HPDE6-E6E7 (cell line): ENCODE results near the gene MROH2B.
"Not testable (repeated sequence)": the region's sequence is repeated elsewhere in the genome, so short reads cannot be mapped to it uniquely, and the experiment has no call there.

Experiments used
- DNase-seq: peaks from one replicate; pipeline ENCODE4 v3.0.0; 2011; ENCODE audit warnings: missing footprints; ENCODE audit errors: extremely low spot score

Gene MROH2B

GRCh38 chr5:41022600-41022999, 48.5 kb downstream of the MROH2B start:
- not testable (repeated sequence) for DNase-seq

DNA sequence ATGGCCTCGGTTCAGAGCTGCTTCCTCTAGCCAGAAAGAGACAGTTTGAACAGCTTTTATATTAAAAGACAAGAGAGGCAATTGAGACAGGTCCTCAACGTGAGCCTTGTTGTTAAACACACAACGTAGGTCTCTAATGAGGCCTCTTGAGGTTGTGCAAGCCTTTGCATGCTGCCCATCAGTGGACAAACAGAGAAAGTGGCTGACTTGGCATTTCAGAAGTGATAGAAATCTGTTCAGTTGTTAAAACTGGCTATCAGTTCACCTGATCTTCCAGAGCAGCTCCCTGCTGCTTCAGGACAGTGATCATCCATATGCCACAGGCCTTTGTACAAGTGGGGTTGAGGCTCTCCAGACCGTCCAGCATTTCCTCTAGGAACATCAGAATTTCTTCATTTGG, 58.8 kb downstream of the MROH2B start:
- no peak for DNase-seq

DNA sequence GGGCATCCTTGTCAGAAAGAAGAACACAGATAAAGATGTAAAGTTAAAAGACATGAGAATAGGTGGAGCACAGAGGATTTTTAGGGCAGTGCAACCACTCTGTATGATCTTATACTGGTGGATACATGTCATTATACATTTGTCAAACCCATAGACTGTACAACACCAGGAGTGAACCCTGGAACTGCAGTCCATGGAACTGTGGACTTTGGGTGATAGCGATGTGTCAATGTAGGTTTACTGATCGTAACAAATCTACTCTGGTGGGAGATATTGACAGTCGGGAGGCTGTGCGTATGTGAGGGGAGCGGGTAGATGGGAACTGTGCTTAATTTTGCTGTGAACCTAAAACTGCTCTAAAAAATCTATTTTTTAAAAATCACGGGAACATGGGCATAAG, 60.6 kb downstream of the MROH2B start:
- DNase-seq, result no peak

DNA sequence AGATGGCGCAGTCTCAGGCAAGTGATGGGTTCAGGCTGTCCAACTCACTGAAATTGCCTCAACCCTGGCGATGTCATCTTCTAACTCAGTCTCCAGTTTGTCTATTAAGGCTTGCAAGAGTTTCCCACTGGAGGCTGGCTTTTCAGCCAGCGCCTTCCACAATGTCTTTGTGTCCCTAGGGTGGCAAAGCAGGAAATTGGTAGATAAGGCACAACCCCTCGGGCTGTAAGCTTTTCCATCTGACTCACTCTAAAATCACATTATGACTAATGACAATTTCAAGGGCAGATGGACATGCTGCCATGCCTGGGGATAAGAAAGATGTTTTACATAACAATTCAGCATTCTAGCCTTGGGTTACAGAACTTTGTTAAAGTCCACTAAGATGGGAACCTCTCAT, 61.9 kb downstream of the MROH2B start:
- peak; percentile 77 for DNase-seq

GRCh38 chr5:41004931-41005330, 66.2 kb downstream of the MROH2B start:
- no peak for DNase-seq

DNA sequence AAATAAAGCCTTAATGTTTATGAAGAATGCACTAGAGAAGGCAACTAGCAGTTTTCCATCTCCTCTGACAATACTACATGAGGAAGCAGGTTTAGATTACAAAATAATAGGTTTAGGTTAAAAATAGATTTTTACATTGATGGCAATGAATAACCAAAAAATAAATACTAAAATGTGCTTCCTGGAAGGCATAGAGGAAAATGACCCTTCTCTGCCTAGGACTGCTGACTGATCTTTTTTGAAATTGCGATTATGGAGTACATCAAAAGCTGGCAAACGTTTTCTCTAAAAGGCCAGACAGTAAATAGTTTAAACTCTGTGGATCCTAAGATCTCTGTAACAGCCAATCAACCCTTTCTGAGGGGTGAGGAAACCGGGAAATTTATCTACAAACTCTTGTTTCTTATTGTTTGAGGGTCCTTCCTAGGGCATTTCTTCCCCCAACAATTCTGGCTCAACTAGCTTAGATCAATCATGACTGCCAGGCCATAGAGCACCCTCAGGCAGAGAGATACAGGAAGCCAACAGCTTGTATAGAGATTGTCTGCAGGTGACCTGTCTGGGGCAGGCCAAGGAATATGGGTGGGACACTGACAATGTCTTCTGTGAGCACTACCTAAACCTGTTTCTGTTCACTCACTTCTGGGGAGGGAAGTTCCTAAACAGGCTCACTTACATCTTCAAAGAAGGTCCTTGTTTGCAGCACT, 67.3 kb downstream of the MROH2B start:
- no peak for DNase-seq

GRCh38 chr5:40999966-41000365, 71.2 kb downstream of the MROH2B start:
- no peak for DNase-seq

DNA sequence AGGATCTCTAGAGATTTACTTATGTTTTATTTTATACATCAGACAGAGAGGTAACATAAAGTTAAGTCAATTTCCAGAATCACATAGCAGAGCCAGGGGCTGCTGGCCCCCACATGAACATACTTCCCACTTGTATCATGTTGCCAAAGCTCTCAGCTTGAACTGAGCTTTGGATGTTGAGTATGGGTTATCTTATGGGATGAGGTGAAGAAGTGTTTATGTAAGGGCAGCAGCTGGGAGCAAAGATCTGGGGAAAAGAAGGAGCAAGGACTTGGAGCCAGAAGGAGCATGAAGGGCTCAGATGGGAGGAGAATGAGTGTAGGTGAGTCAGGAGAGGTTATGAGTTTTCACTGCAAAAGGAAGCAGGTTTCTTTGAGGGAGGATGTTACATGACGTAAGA, 72.0 kb downstream of the MROH2B start:
- DNase-seq, result no peak

DNA sequence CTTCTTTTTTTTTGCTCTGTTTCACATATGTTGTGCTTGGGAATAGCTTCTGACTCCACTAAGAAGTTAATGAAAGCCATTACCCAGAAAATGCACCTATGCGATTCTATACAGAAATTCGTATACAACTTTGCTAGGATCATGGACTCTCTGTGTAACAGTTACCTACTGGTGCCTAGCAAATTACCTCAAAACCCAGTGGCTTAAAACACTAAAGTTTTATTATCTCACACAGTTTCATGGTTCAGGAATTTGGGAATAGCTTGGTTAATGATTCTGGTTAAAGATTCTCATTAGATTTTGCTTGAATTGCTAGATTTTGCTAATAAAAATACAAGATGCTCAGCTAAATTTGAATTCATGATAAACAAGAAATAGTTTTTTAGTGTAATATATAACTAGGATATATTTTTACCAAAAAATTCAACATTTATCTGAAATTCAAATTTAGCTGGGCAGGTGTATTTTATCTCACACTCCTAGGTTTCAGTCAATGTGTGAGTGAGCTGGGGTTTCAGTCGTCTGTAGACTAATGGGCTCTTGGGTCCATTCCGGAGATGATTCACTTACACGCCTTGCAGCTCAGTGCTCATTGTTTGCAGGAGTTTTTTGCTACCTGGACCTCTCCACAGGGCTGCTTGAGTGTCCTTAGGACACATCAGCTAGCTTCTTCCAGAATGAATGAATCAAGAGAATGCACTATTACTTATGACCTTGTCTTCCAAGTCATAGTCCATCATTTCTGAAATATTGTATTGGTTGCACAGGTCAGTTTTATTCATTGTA, 75.1 kb downstream of the MROH2B start:
- no peak for DNase-seq

DNA sequence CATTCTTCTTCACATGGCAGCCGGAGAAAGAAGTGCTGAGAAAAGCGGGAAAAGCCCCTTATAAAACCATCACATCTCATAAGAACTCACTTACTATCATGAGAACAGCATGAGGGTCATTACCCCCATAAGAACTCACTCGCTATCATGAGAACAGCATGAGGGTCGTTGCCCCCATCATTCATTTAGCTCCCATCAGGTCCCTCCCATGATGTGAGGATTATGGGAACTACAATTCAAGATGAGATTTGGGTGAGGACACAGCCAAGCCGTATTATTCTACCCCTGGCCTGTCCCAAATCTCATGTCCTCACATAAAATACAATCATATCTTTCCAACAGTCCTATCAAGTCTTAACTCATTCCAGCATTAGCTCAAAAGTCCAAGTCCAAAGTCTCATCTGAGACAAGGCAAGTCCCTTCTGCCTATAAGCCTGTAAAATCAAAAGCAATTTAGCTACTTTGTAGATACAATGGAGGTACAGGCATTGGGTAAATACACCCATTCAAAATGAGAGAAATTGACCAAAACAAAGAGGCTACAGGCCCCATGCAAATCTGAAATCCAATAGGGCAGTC, 79.1 kb downstream of the MROH2B start:
- no peak for DNase-seq

- DNase-seq, result peak; percentile 32
These were observed 79.8 kb downstream of the MROH2B start for GRCh38 chr5:40991168-40991980.

- DNase-seq, result no peak
These were observed 82.2 kb downstream of the MROH2B start for GRCh38 chr5:40988746-40989510.

- DNase-seq, result no peak
These were observed 83.8 kb downstream of the MROH2B start for GRCh38 chr5:40987349-40987748.

DNA sequence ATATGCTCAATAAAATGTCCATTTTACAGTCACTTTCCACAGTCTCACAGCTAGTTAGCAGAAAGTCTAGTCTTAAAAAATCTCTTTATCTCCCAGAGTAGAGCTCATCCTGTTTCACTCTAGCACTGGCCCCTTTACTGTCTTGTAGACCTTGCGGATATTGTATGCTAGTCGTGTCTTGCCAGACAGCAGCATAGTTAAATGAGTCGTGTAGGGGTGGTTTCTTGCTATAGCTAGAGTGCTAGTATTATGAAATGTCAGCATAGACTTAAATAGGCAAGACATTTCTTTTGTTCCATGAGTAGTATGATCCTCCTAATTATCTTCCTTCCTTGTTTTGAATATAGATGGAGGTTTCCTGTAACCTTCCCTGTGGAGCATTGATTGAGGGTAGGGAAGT, 84.5 kb downstream of the MROH2B start:
- no peak for DNase-seq

- no peak for DNase-seq
These were observed 85.6 kb downstream of the MROH2B start for GRCh38 chr5:40985501-40985900.

- no peak for DNase-seq
These were observed 86.3 kb downstream of the MROH2B start for GRCh38 chr5:40984884-40985283.

- peak; percentile 67 for DNase-seq
These were observed 87.4 kb downstream of the MROH2B start for GRCh38 chr5:40983781-40984180.

- no peak for DNase-seq
These were observed 89.7 kb downstream of the MROH2B start for GRCh38 chr5:40981420-40981819.

DNA sequence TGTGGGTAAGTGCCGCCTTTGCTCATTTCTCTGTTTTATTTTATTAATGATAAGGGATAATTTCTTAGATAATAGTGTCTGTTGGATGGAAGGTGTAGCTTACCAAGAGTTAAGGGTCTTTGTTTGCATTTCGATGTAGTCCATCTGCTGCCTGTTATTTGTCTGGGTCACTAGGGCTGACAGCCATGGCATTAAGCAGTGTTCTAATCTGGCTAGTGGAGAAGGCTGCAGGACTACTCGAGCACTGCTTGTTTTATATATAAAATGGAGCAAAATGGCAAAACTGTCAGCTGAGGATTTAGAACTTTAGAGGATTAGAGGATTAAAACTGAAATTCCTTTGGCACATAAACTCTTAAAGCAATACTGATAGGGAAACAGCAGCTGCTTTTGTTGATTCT, 94.3 kb downstream of the MROH2B start:
- no peak for DNase-seq

DNA sequence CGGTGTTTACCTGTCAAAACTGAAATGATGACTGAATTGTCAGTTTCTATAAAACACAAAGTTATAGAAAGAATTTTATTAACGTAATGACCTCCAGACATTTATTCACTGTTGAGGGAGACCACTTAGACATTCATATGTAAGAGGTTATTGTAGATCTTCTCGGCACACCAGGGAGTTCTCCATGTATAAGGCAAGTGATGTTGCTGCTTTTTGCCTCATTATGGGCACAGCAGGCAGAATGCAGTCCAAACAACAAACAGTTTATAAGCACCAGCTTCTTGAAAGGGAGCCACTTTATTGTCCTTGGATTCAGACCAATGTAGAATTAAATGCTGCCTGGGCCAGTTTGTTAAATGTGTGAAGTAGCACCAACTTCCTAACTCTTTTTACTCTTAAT, 95.1 kb downstream of the MROH2B start:
- DNase-seq, result no peak

GRCh38 chr5:40973364-40974004, 97.7 kb downstream of the MROH2B start:
- no peak for DNase-seq
